H1 (cell line): ENCODE results near the gene MBOAT1. TPM values are rescaled to one million over a fixed set of nuclear protein-coding genes. Genes with fewer than 3 reads are reported as not detected.

Experiments used
- CTCF ChIA-PET: fragments of 300-600 bp; sonication (Branson Sonifier 250); formaldehyde crosslinking; loops from one replicate; lab custom pipeline; 2021; ENCODE audit not compliant: partially characterized antibody; lab: Charles Lee
- POLR2A ChIA-PET: fragments of 300-600 bp; sonication (Branson Sonifier 250); formaldehyde crosslinking; loops from one replicate; lab custom pipeline; 2021; ENCODE audit warnings: inconsistent platforms; ENCODE audit not compliant: partially characterized antibody; lab: Charles Lee
- DNase-seq, 2 experiments: peaks; one replicate each; pipeline versions ENCODE4 v3.0.0 to v3.0.0-alpha.2; 2010 to 2022; ENCODE audit warnings: low spot score in 2 of 2, low read depth in 1 of 2, mixed read lengths in 1 of 2
- FAIRE-seq: peaks from 2 replicates; lab custom pipeline; 2011; peaks lifted over from hg19 to GRCh38; lab: Jason Lieb, UNC
- H2AFZ ChIP-seq: 2 replicates; pipeline ENCODE4 v1.8.1; 2012; ENCODE audit warnings: low read length, inconsistent platforms
- H2AK5ac ChIP-seq: 2 replicates; pipeline ENCODE4 v1.6.1; 2013; ENCODE audit warnings: low read depth, low read length
- H2BK120ac ChIP-seq: replicated peaks from 2 replicates; pipeline ENCODE3; 2013; ENCODE audit warnings: low read depth, low read length, inconsistent platforms
- H2BK12ac ChIP-seq: 2 replicates; pipeline ENCODE4 v1.6.1; 2013; ENCODE audit warnings: low read depth, low read length
- H2BK15ac ChIP-seq: 2 replicates; pipeline ENCODE4 v1.6.1; 2013; ENCODE audit warnings: low read length
- H2BK20ac ChIP-seq: 2 replicates; pipeline ENCODE4 v1.6.1; 2013; ENCODE audit warnings: low read length
- H2BK5ac ChIP-seq: 2 replicates; pipeline ENCODE4 v1.6.1; 2013; ENCODE audit warnings: low read depth, low read length
- H3K14ac ChIP-seq: 2 replicates; pipeline ENCODE4 v1.6.1; 2013; ENCODE audit warnings: inconsistent platforms; ENCODE audit not compliant: insufficient read length
- H3K18ac ChIP-seq: 2 replicates; pipeline ENCODE4 v1.6.1; 2013; ENCODE audit warnings: low read length; ENCODE audit errors: extremely low read depth
- H3K23ac ChIP-seq: 2 replicates; pipeline ENCODE4 v1.6.1; 2013; ENCODE audit warnings: inconsistent platforms; ENCODE audit not compliant: insufficient read length
- H3K23me2 ChIP-seq: 2 replicates; pipeline ENCODE4 v1.6.1; 2013; ENCODE audit warnings: low read depth, low read length
- H3K27ac ChIP-seq: 2 replicates; pipeline ENCODE4 v1.6.1; 2011; ENCODE audit warnings: low read depth, low read length, inconsistent platforms
- H3K27me3 ChIP-seq, 4 experiments: replicated peaks in 1 of 4; 1 replicate in 1 of 4; 2 replicates in 3 of 4; pipeline versions ENCODE4 v1.6.1 to v1.8.1; 2011 to 2013; ENCODE audit warnings: low read length in 3 of 4, mild to moderate bottlenecking in 3 of 4, inconsistent platforms in 2 of 4, mixed read lengths in 2 of 4, moderate library complexity in 1 of 4; ENCODE audit not compliant: control insufficient read depth in 3 of 4, insufficient read depth in 3 of 4; ENCODE audit errors: extremely low read depth in 1 of 4
- H3K36me3 ChIP-seq, 4 experiments: 2 replicates each; pipeline versions ENCODE4 v1.6.1 to v1.8.1; 2011 to 2013; ENCODE audit warnings: mild to moderate bottlenecking in 4 of 4, low read length in 3 of 4, moderate library complexity in 2 of 4, control low read depth in 1 of 4, inconsistent platforms in 1 of 4; ENCODE audit not compliant: insufficient read depth in 4 of 4, control insufficient read depth in 2 of 4
- H3K4ac ChIP-seq: replicated peaks from 2 replicates; pipeline ENCODE3; 2013; ENCODE audit warnings: low read length, low read depth, mixed read lengths, inconsistent platforms; ENCODE audit not compliant: insufficient read length
- H3K4me1 ChIP-seq, 4 experiments: replicated peaks in 1 of 4; 1 replicate in 1 of 4; 2 replicates in 3 of 4; pipeline versions ENCODE4 v1.6.1 to v1.8.1; 2011 to 2013; ENCODE audit warnings: low read length in 3 of 4, inconsistent platforms in 2 of 4, mixed read lengths in 1 of 4; ENCODE audit not compliant: insufficient read depth in 4 of 4, control insufficient read depth in 3 of 4
- H3K4me2 ChIP-seq, 2 experiments: 2 replicates each; pipeline versions ENCODE4 v1.6.1 to v1.8.1; 2011 to 2013; ENCODE audit warnings: low read depth in 2 of 2, low read length in 2 of 2, control low read depth in 1 of 2, inconsistent platforms in 1 of 2, mild to moderate bottlenecking in 1 of 2; ENCODE audit not compliant: insufficient read depth in 1 of 2
- H3K4me3 ChIP-seq, 4 experiments: fragments of 200-600, 300-600 bp in 1 of 4; sonication (generic), shearing (Covaris generic), sonication (Bioruptor Twin) in 1 of 4; 2 replicates each; pipeline versions ENCODE4 v1.5.1 to v1.8.1; 2011 to 2016; ENCODE audit warnings: low read length in 4 of 4, low read depth in 3 of 4, control low read depth in 2 of 4, inconsistent platforms in 2 of 4, mild to moderate bottlenecking in 2 of 4, mixed read lengths in 1 of 4, moderate library complexity in 1 of 4; ENCODE audit not compliant: insufficient read depth in 2 of 4; ENCODE audit errors: extremely low read depth in 1 of 4
- H3K56ac ChIP-seq: replicated peaks from 2 replicates; pipeline ENCODE3; 2013; ENCODE audit warnings: low read depth, mild to moderate bottlenecking, mixed read lengths, low read length, inconsistent platforms; ENCODE audit not compliant: insufficient read length
- H3K79me1 ChIP-seq: 2 replicates; pipeline ENCODE4 v1.6.1; 2013; ENCODE audit warnings: low read depth, low read length, control low read depth
- H3K79me2 ChIP-seq, 2 experiments: 2 replicates each; pipeline versions ENCODE4 v1.6.1 to v1.8.1; 2012 to 2013; ENCODE audit warnings: low read length in 2 of 2, mild to moderate bottlenecking in 2 of 2, inconsistent platforms in 1 of 2; ENCODE audit not compliant: insufficient read depth in 2 of 2, control insufficient read depth in 1 of 2
- H3K9ac ChIP-seq, 4 experiments: replicated peaks in 1 of 4; 1 replicate in 1 of 4; 2 replicates in 3 of 4; pipeline versions ENCODE4 v1.6.1 to v1.8.1; 2011 to 2013; ENCODE audit warnings: low read depth in 3 of 4, low read length in 3 of 4, control low read depth in 2 of 4, mild to moderate bottlenecking in 2 of 4, moderate library complexity in 2 of 4, inconsistent platforms in 1 of 4; ENCODE audit errors: extremely low read depth in 1 of 4
- H3K9me3 ChIP-seq, 2 experiments: 2 replicates each; pipeline versions ENCODE4 v1.6.1 to v1.8.1; 2012 to 2013; ENCODE audit warnings: mild to moderate bottlenecking in 2 of 2, moderate library complexity in 2 of 2, control low read depth in 1 of 2, inconsistent platforms in 1 of 2, low read depth in 1 of 2, low read length in 1 of 2, mixed read lengths in 1 of 2; ENCODE audit not compliant: insufficient read depth in 2 of 2
- H4K20me1 ChIP-seq, 2 experiments: replicated peaks in 1 of 2; 2 replicates each; pipeline versions ENCODE3 to v1.8.1; 2011 to 2013; ENCODE audit warnings: inconsistent platforms in 2 of 2, low read length in 2 of 2, mild to moderate bottlenecking in 1 of 2; ENCODE audit not compliant: insufficient read depth in 2 of 2, control insufficient read depth in 1 of 2
- H4K5ac ChIP-seq: 2 replicates; pipeline ENCODE4 v1.6.1; 2013; ENCODE audit warnings: low read length, low read depth, mixed read lengths, inconsistent platforms; ENCODE audit not compliant: insufficient read length
- H4K8ac ChIP-seq: 2 replicates; pipeline ENCODE4 v1.8.0; 2013; ENCODE audit warnings: mild to moderate bottlenecking, moderate library complexity, low read length, inconsistent platforms; ENCODE audit not compliant: insufficient read depth; ENCODE audit errors: extremely low read depth
- H4K91ac ChIP-seq: replicated peaks from 2 replicates; pipeline ENCODE3; 2013; ENCODE audit warnings: low read length, mixed read lengths, inconsistent platforms; ENCODE audit not compliant: insufficient read length
- JUND ChIP-seq: IDR thresholded peaks from 2 replicates; pipeline ENCODE4 v1.6.1; 2011; ENCODE audit warnings: mild to moderate bottlenecking, improper control_type of control experiment, low read length
- WGBS, 2 experiments: shearing (Covaris generic) in 1 of 2; methylation state at CpG; one replicate each; pipeline versions ENCODE4 v1.1.6 to v1.1.7; 2013 to 2015; ENCODE audit warnings: low lambda C conversion rate in 2 of 2, mixed read lengths in 2 of 2, inconsistent platforms in 1 of 2, low coverage in 1 of 2, missing lambda C conversion rate in 1 of 2; ENCODE audit not compliant: insufficient replicate concordance in 2 of 2, insufficient coverage in 1 of 2, insufficient read length in 1 of 2; ENCODE audit errors: extremely low coverage in 1 of 2, missing lambda C conversion rate in 1 of 2; 5-methylcytosine and 5-hydroxymethylcytosine counted together
- polyA plus RNA-seq, 7 experiments: library from polyadenylated mRNA; depleted of rRNA in 3 of 7; stranded (reverse) in 5 of 7; unstranded in 2 of 7; fragments of >200 nt in 5 of 7; fragments of 200-250 nt in 2 of 7; gene quantifications; 1 replicate in 5 of 7; 2 replicates in 1 of 7; 4 replicates in 1 of 7; pipeline versions ENCODE4 v1.2.1 to v1.2.3, GENCODE V29; 2011 to 2013; ENCODE audit warnings: missing spikeins in 2 of 7, mixed read lengths in 2 of 7
- total RNA-seq: library from RNA; stranded (reverse); fragmentation: NEBNext Ultra II Directional; extraction: Animal tissue kit (Norgen Biotek cat#: 25700); gene quantifications from 2 replicates; pipeline ENCODE4 v1.2.1, GENCODE V29; 2021

MBOAT1 gene
- total and polyA plus RNA-seq, 2 of the 8 experiments (the other 6 are each of a cell fraction or from before 2014, with no cell fraction given) = 4.9 to 19.5 TPM

- Histone ChIP-seq H2BK120ac (no peak overlapping the region), H2AFZ (no peak overlapping the region), H3K4me3 (no peak overlapping the region), H4K20me1 (no peaks in the 10 kb centered on the region), H3K79me1 (no peaks in the 10 kb centered on the region), H3K9me3 (no peaks in the 10 kb centered on the region), H3K4me1 (peaks cover 2 to 5% (median 3%) of the 10 kb centered on the region in 4 experiments; a peak in 3 of 7 replicates), H3K27ac (no peak overlapping the region), H2BK15ac (no peak overlapping the region), H3K4ac (no peak overlapping the region), H3K14ac (no peak overlapping the region), H3K27me3 (no peaks in the 10 kb centered on the region), H4K5ac (no peak overlapping the region), H3K9ac (no peak overlapping the region), H4K91ac (no peak overlapping the region), H3K36me3 (no peaks in the 10 kb centered on the region), H3K56ac (no peak overlapping the region), H2BK12ac (no peak overlapping the region), H3K23me2 (0 out of 2 replicates have a peak, but pooled peaks cover 2% of the 10 kb centered on the region), H3K79me2 (no peaks in the 10 kb centered on the region; a peak in 2 of 4 replicates), H3K23ac (no peak overlapping the region), H2BK20ac (no peak overlapping the region), H4K8ac (no peak overlapping the region), H2AK5ac (no peak overlapping the region), H3K18ac (no peak overlapping the region), H3K4me2 (peak overlapping the region; percentile 30; a peak in 1 of 4 replicates), H2BK5ac (no peak overlapping the region)
- 38% methylated on average over 3 of the region's 3 CpGs; no CpG with 5 or more reads in 1 of the 2 experiments for WGBS, 2 experiments
- ChIA-PET POLR2A (interaction anchor here (1.0 kb wide), 1 partner anchor 254 kb away, joined by 3 read pairs; no protein-coding TSS in a partner anchor), CTCF (interaction anchor here (0.9 to 1.2 kb wide), 3 partner anchors 8 to 60 kb away, joined by 3 to 6 read pairs (median 3); no protein-coding TSS in a partner anchor)
- DNase-seq (peak in 1 of 2 experiments; percentile 13), FAIRE-seq (peak; percentile 28)
- TF ChIP-seq JUND = peak; percentile 69
Measured at GRCh38 chr6:20153194-20153593, 59.1 kb downstream of the MBOAT1 start.
